ENCODE results near the gene TRIP11.

DNA sequence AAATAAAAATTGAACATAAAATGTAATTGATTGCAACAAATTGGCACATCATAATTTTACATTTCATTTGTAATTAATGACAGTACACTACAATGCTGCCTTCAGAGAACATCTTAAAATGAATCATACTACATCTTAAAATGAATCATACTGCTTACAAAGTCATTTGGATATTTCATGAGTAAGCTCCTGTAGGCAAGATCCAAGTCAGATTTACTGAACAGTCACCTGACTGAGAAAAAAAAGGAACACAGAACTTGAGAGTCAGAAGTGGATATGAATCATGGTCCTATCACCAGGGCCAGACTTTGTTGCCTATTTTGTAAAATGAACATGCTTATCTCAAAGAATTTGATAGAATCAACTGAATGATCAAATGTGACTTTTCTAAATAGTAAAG lies 59.7 kb downstream of the TRIP11 start:
- TF ChIP-seq, protein P1, sequence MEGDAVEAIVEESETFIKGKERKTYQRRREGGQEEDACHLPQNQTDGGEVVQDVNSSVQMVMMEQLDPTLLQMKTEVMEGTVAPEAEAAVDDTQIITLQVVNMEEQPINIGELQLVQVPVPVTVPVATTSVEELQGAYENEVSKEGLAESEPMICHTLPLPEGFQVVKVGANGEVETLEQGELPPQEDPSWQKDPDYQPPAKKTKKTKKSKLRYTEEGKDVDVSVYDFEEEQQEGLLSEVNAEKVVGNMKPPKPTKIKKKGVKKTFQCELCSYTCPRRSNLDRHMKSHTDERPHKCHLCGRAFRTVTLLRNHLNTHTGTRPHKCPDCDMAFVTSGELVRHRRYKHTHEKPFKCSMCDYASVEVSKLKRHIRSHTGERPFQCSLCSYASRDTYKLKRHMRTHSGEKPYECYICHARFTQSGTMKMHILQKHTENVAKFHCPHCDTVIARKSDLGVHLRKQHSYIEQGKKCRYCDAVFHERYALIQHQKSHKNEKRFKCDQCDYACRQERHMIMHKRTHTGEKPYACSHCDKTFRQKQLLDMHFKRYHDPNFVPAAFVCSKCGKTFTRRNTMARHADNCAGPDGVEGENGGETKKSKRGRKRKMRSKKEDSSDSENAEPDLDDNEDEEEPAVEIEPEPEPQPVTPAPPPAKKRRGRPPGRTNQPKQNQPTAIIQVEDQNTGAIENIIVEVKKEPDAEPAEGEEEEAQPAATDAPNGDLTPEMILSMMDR (IDR thresholded peaks at IDR 0.05): no peak
- no peak for TF ChIP-seq POLR2A (IDR thresholded peaks at IDR 0.05)

Data from esophagus squamous epithelium (tissue), 4 donors.